Activated CD8-positive, alpha-beta T cell treated with anti-CD3 and anti-CD28 coated beads for 36 hours (primary cell): ENCODE measurements around the gene TNXB. TPM values are rescaled to one million over a fixed set of nuclear protein-coding genes. Genes with fewer than 3 reads are reported as not detected.

Source experiments
- ATAC-seq: fragments of 200-7000 bp; cut with Tn5 transposase; one replicate; pipeline ENCODE4 v1.10.0; 2021; ENCODE audit warnings: mild to moderate bottlenecking, moderate library complexity
- CTCF ChIA-PET: fragments of 350-600 bp; sonication (Branson Sonifier 250); formaldehyde crosslinking; loops from one replicate; lab custom pipeline; 2021; ENCODE audit warnings: antibody characterized with exemption; lab: Charles Lee
- POLR2A ChIA-PET: fragments of 350-600 bp; sonication (Branson Sonifier 250); formaldehyde crosslinking; loops from one replicate; lab custom pipeline; 2021; ENCODE audit warnings: antibody characterized with exemption; lab: Charles Lee
- DNase-seq: peaks from one replicate; pipeline ENCODE4 v3.0.0-alpha.2; 2020
- H3K27ac Mint-ChIP-seq: one replicate; pipeline ENCODE4 v1.8.0; 2021; ENCODE audit warnings: mild to moderate bottlenecking, mixed read lengths
- H3K27me3 Mint-ChIP-seq: one replicate; pipeline ENCODE4 v1.8.0; 2021; ENCODE audit warnings: mixed read lengths
- H3K36me3 Mint-ChIP-seq: one replicate; pipeline ENCODE4 v1.8.0; 2021; ENCODE audit warnings: low read depth, mixed read lengths
- H3K4me1 Mint-ChIP-seq: one replicate; pipeline ENCODE4 v1.8.0; 2021; ENCODE audit warnings: low read depth, mixed read lengths
- H3K4me3 Mint-ChIP-seq: one replicate; pipeline ENCODE4 v1.8.0; 2021; ENCODE audit warnings: mild to moderate bottlenecking, moderate library complexity, mixed read lengths
- H3K9me3 Mint-ChIP-seq: one replicate; pipeline ENCODE4 v1.8.0; 2021; ENCODE audit warnings: mixed read lengths
- intact Hi-C: fragments of 100-400 bp; cut with micrococcal nuclease; formaldehyde crosslinking; loops from one replicate; pipeline ENCODE4 v1.10.0; 2022
- total RNA-seq, 2 experiments: library from RNA; stranded (reverse); gene quantifications; one replicate each; pipeline ENCODE4 v1.2.3, GENCODE V29; 2021
- TF ChIP-seq, protein P1 (sequence below): fragments of 200-600 bp; IDR thresholded peaks from one replicate; pipeline ENCODE4 v1.8.0; 2022; ENCODE audit warnings: antibody characterized with exemption, mild to moderate bottlenecking

TNXB gene
- total RNA-seq, 2 experiments from 2014 or later = 1.8 to 3.7 TPM

- Mint-ChIP-seq H3K4me1 (peaks cover 45% of the 10 kb centered on the region), H3K36me3 (peaks cover 16% of the 10 kb centered on the region), H3K27me3 (peaks cover 13% of the 10 kb centered on the region), H3K27ac (peak within 1 kb of the TSS; percentile 97), H3K9me3 (no peaks in the 10 kb centered on the region), H3K4me3 (peak within 1 kb of the TSS; percentile 85)
- intact Hi-C loops = no loop called here
- ATAC-seq = peak; percentile 84
- POLR2A ChIA-PET = interaction anchor here (0.9 kb wide), 1 partner anchor 12 kb away, joined by 3 read pairs; no protein-coding TSS in a partner anchor
- CTCF ChIA-PET = interaction anchor here (0.9 to 2.9 kb wide), 8 partner anchors 18 to 106 kb away, joined by 3 to 8 read pairs (median 3); partner anchors contain the start of genes ATF6B and FKBPL
- TF ChIP-seq, protein P1, sequence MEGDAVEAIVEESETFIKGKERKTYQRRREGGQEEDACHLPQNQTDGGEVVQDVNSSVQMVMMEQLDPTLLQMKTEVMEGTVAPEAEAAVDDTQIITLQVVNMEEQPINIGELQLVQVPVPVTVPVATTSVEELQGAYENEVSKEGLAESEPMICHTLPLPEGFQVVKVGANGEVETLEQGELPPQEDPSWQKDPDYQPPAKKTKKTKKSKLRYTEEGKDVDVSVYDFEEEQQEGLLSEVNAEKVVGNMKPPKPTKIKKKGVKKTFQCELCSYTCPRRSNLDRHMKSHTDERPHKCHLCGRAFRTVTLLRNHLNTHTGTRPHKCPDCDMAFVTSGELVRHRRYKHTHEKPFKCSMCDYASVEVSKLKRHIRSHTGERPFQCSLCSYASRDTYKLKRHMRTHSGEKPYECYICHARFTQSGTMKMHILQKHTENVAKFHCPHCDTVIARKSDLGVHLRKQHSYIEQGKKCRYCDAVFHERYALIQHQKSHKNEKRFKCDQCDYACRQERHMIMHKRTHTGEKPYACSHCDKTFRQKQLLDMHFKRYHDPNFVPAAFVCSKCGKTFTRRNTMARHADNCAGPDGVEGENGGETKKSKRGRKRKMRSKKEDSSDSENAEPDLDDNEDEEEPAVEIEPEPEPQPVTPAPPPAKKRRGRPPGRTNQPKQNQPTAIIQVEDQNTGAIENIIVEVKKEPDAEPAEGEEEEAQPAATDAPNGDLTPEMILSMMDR = no peak
- peak; percentile 95 for DNase-seq
These were observed 44.7 kb upstream of the TNXB start, which contains the start of gene PPT2 for GRCh38 chr6:32153564-32154513. Gene PPT2 (plus strand): TSS chr6:32154141. CDS start chr6:32154595, 454 bp downstream.

DNA sequence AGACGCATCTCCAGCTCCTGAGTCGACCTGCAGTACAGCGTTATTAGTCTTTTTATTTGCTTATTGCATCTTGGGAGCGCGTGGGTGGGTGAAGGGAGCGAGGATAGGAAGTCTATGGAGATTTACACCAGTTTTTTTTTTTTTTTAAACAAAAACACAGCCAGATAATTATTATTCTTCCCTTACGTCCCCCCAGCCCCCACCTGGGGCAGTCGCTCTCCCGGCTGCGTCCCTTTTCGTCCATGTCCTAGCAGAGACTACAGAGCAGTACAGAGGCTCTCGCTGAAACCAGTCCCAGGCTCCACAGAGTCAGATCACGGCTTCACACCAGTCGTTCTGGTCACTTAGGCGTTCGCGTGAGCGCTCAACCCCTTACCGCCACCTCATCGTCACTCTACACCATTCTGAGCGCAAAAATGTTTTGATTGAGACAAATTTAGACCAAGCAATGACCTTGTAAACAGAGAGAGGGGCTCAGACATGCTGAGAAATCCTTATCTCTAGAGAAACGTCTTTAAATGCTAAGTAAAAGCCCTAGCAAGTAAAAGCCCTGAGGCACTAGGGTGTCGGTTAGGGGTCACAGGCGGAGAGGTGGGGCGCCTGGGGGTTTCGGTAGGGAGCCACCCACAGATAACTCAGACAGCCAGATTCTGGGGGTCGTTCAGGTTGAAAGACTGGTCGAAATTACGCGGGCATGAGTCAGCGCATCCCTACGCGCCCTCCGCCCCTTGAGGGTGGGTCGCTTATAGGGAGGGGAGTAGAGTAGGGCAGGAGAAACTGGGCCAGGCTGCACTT lies 43.8 kb upstream of the TNXB start:
- ATAC-seq = no peak
- POLR2A ChIA-PET = interaction anchor here (0.6 to 1.0 kb wide), 2 partner anchors 17 to 1354 kb away, joined by 3 read pairs; no protein-coding TSS in a partner anchor
- DNase-seq = peak; percentile 28
- CTCF ChIA-PET = interaction anchor here (1.2 to 2.9 kb wide), 3 partner anchors 24 to 105 kb away, joined by 6 to 8 read pairs (median 6); partner anchors contain the start of genes ATF6B and FKBPL
- H3K27me3 Mint-ChIP-seq = peaks cover 19% of the 10 kb centered on the region
- intact Hi-C loops = no loop called here
- no peaks in the 10 kb centered on the region for H3K9me3 Mint-ChIP-seq
- H3K4me3 Mint-ChIP-seq = peak overlapping the region; percentile 85
- TF ChIP-seq, protein P1 = no peak
- H3K4me1 Mint-ChIP-seq = peaks cover 52% of the 10 kb centered on the region
- H3K36me3 Mint-ChIP-seq = peaks cover 13% of the 10 kb centered on the region
- H3K27ac Mint-ChIP-seq = peak overlapping the region; percentile 97

- peaks cover 22% of the 10 kb centered on the region for H3K27me3 Mint-ChIP-seq
- ChIA-PET CTCF (interaction anchor here (1.2 to 2.9 kb wide), 3 partner anchors 23 to 104 kb away, joined by 6 to 8 read pairs (median 6); partner anchors contain the start of genes ATF6B and FKBPL), POLR2A (interaction anchor here (0.6 to 1.0 kb wide), 2 partner anchors 16 to 1355 kb away, joined by 3 read pairs; no protein-coding TSS in a partner anchor)
- peak within 1 kb of the TSS; percentile 85 for H3K4me3 Mint-ChIP-seq
- TF ChIP-seq, protein P1 = no peak
- intact Hi-C loops = no loop called here
- peaks cover 6% of the 10 kb centered on the region for H3K36me3 Mint-ChIP-seq
- ATAC-seq (no peak), DNase-seq (peak; percentile 10)
- no peaks in the 10 kb centered on the region for H3K9me3 Mint-ChIP-seq
- peak within 1 kb of the TSS; percentile 97 for H3K27ac Mint-ChIP-seq
- H3K4me1 Mint-ChIP-seq = peaks cover 55% of the 10 kb centered on the region
These were observed 43.0 kb upstream of the TNXB start, which contains the start of gene PRRT1 for GRCh38 chr6:32151863-32152768. Gene PRRT1 (minus strand): TSS chr6:32151939. CDS start chr6:32151827, 112 bp downstream.

DNA sequence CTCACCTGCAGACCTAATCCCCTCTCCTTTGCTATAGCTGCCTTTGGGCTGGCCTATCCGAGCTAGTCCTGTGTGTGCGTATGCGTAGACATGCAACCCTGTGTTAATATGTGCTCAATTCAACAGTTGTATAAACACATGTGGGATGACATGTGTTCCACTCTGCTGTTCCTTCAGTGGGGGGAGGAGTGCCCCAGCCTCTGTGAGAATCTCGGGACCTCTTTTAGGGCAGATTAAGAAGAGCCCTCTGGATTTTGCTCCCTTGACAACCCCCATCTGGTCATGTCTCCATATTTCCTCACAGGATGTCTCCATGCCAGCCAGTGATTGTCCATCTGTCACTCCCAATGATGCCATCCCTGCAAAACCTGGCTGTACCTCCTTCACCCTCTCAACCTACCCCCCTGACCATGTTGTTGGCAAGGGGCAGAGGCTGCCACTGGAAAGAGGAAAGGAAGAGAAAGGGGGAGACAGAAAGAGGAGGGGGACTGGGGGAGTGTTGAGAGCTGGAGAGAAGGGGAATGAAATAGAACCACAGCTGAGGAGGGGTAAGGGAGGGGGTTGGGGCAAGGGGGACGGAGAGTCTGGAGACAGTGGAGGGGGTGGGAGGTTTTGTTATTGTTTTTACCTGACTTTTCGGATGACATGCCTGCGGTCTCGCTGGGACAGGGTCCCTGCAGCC lies 42.2 kb upstream of the TNXB start:
- DNase-seq = peak; percentile 14
- H3K4me3 Mint-ChIP-seq = peak overlapping the region; percentile 56
- ChIA-PET POLR2A (interaction anchor here (1.0 kb wide), 1 partner anchor 15 kb away, joined by 3 read pairs; no protein-coding TSS in a partner anchor), CTCF (interaction anchor here (1.0 to 2.9 kb wide), 4 partner anchors 22 to 103 kb away, joined by 4 to 8 read pairs (median 6); partner anchors contain the start of genes ATF6B and FKBPL)
- no peak overlapping the region for H3K27ac Mint-ChIP-seq
- ATAC-seq = no peak
- peaks cover 6% of the 10 kb centered on the region for H3K36me3 Mint-ChIP-seq
- H3K9me3 Mint-ChIP-seq = no peaks in the 10 kb centered on the region
- TF ChIP-seq, protein P1 = no peak
- intact Hi-C loops = no loop called here
- H3K4me1 Mint-ChIP-seq = peaks cover 55% of the 10 kb centered on the region
- H3K27me3 Mint-ChIP-seq = peaks cover 23% of the 10 kb centered on the region
